Stimulated activated CD8-positive, alpha-beta memory T cell treated with anti-CD3 and anti-CD28 coated beads, Interleukin-12 subunit alpha, Interleukin-12 subunit beta, amount 100 ng/mL, for 1 hour (primary cell): ENCODE measurements around the gene PRR7.

Experiments used
- DNase-seq: peaks from one replicate; pipeline ENCODE4 v3.0.0-alpha.2; 2020; ENCODE audit warnings: low read depth

Gene PRR7

DNA sequence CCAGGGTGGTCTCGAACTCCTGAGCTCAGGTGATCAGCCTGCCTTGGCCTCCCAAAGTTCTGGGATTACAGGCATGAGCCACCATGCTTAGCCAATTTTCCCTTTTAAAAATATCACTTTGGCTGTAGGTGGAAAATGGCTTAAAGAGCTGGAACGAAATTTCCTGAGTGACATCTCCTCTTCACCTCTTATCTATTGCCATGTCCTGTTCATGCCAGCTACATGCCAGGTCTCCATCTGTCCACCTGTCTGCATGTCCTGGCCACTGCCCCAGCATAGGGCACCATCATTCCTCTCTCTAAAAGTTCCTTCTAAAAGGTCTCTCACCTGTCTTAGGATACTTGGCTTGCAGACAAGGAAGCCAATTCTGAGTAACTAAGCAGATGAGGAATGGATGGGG is 22.9 kb upstream of the PRR7 start:
- no peak for DNase-seq

GRCh38 chr5:177425196-177425800 is 21.3 kb upstream of the PRR7 start:
- DNase-seq: no peak

- peak; percentile 100 for DNase-seq
These were observed 20.6 kb upstream of the PRR7 start for GRCh38 chr5:177425801-177426565.

DNA sequence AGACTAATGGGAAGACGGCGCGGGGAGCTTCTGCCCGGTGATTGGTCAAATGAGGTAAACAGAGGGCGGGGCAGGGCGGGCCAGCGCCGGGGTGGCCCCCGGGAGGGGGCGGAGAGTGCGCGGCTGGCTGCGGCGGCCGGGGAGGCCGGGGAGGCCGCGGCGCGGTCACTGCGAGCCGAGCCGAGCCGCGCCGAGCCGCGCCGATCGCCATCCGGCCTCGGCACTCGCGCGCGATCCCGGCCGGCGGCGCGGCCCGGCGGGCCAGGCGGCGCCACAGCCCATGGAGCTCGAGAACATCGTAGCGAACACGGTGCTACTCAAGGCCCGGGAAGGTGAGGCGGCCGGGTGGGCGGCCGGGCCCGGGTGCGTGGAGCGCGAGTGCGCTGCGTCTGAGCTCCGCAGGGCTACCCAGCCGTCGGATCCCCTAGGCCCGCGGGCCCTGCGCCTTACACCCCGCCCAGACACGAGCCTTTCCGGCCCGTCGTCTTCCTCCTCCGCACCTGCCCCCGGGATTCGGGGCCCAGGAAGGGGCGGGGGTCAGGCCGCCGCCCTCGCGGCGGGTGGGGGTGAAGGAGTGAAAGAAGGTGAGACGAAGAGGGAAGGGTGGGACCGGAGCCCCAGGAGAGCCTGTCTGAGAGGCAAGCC is 19.9 kb upstream of the PRR7 start, which contains the start of gene GRK6:
Gene GRK6 (plus strand): TSS at position 111 of the 645 bp plus-strand sequence. CDS start 170 bp downstream, at position 281.
- no peak for DNase-seq

- DNase-seq: no peak
These were observed 19.3 kb upstream of the PRR7 start for GRCh38 chr5:177427211-177427822.

DNA sequence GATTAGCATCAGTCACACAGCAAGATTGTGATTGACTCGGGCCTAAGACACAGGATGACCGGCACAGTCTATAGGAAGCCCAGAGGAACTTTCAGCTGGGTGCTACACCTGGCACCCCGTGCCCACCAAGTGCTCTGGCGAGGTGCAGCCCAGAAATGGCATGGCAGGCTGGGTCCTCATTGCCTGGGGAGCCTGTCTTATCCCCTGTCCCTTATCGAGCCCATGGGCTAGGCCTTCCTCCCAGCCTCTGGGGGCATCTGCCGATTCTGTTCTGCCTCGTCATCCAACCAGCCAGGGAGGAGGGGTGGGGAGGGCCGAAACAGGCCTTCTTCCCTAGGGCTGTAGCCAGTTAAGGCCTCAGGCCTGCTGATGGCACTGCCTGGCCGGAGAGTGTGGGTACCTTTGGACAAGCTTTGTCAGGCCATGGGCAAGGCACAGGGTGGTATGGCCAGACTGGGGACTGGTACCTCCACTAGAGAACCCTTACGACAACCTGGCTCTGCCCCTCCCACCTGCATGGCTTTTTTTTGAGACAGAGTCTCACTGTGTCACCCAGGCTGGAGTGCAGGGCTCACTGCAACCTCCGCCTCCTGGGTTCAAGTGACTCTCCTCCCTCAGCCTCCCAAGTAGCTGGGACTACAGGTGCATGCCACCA is 18.6 kb upstream of the PRR7 start:
- DNase-seq: no peak

DNA sequence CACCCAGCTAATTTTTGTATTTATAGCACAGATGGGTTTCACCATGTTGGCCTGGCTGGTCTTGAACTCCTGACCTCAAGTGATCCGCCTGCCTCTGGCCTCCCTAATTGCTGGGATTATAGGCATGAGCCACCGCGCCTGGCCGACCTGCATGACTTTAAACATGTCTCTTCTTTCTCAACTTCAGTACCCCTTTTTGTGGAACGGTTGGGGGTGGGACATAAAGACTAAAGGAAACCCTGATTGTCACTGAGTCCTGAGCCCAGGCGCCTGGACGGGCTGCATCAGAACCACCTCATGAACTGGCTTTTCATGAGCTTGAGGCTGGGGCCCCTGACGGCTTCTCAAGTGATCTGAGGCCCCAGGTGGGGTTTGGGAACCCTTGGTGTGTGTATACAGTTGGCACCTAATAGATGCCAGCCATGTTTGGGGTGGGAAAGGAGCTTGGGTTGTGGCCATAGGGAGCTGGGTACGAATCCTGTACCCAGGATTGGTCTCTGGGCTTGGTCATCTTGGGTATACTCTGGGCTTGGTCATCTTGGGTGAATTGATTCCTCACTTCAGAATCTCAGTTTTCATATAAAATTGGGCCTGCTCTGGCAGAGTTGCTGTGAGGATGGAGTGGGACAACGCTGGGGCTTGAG is 17.9 kb upstream of the PRR7 start:
- DNase-seq: no peak

GRCh38 chr5:177429248-177430040 is 17.2 kb upstream of the PRR7 start:
- DNase-seq: peak; percentile 66

DNA sequence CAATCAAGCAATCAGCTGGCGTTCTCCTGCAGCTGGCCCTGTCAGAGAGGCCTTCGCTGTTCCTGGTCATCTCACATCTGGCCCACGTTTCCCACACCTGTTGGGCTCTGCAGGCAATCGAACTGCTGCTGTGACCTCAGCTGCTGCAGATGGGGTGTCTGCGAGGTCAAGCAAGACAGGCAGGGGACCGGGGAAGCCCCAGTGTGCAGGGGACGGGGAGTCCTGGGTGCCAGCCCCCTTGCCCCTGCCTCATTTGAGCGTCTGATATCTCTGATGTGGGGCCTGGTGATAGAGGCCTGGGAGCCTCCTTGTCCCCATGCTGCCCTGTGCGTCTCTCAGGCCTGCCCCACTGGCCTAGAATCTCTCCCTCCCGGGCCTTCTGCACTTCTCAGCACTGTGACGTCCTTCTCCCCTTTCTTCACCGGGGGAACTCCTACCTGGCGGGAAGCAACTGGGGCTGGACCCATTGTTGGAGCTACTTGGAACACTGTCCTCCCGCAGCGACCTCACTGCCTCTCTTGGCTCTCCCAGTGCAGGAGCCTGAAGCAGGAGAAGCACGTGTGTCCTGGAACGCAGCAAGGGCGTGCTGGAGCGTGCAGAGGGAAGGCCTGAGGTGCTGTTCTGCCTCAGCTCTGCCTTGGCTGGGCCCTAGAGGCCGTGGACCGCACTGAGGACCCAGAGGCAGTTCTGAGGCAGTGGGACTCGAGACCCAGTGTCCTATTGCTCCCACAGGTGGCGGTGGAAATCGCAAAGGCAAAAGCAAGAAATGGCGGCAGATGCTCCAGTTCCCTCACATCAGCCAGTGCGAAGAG is 16.3 kb upstream of the PRR7 start:
- no peak for DNase-seq

GRCh38 chr5:177430972-177431316 is 15.7 kb upstream of the PRR7 start:
- no peak for DNase-seq

GRCh38 chr5:177431317-177432142 is 15.1 kb upstream of the PRR7 start:
- no peak for DNase-seq

DNA sequence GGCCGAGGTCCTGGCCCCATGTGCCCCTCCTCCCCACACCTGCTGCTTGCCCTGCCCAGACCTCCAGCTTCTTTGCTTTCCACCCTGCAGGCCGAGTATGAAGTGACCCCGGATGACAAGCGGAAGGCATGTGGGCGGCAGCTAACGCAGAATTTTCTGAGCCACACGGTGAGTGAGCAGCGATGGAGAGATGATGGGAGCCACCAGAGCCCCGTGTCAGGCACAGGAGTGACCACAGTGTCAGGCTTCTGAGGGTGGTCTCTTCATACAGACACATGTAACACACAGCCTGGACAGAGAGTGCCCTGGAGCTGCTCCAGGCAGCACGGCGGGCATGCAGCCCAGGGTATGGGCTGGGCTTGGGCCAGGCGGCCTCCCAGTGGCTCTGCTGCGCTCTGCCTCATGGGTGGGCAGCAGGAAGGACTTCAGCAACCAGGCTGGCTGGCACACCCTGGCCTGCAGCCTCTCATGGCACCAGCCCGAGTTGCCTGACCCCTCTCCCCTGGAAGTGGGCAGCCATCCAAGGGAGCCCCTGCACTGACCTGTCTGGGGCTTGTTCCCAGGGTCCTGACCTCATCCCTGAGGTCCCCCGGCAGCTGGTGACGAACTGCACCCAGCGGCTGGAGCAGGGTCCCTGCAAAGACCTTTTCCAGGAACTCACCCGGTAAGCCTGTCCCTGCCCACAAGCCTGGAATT is 14.3 kb upstream of the PRR7 start:
- DNase-seq: no peak

DNA sequence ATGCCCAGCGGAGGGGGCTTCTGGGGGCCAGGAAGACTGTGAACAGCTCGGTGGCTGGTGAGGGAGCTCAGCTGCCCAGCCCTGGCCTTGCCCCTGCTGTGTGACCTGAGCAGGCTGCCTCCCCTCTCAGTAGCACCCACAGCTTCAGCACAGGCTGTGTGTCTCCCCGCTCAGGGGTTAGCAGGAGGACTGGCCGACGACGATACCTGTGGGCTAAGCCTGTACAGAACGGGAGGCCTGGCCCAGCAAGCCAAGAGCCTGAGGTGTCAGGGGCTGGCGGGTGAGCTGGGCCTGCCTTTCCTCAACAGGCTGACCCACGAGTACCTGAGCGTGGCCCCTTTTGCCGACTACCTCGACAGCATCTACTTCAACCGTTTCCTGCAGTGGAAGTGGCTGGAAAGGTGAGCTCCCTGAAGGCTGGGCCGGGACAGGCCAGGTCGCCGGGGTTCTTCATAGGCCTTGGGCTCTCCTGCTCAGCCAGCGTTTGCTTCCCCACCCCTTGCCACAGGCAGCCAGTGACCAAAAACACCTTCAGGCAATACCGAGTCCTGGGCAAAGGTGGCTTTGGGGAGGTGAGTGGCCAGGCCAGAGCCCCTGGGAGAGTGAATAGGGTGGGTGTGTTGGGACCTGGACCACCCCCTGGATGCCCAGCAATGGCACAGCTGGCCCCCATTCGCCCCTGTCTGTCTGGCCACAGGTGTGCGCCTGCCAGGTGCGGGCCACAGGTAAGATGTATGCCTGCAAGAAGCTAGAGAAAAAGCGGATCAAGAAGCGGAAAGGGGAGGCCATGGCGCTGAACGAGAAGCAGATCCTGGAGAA is 13.6 kb upstream of the PRR7 start:
- DNase-seq: no peak

GRCh38 chr5:177433658-177434217 is 12.9 kb upstream of the PRR7 start:
- DNase-seq: no peak

- DNase-seq: no peak
These were observed 12.2 kb upstream of the PRR7 start for GRCh38 chr5:177434437-177434836.

DNA sequence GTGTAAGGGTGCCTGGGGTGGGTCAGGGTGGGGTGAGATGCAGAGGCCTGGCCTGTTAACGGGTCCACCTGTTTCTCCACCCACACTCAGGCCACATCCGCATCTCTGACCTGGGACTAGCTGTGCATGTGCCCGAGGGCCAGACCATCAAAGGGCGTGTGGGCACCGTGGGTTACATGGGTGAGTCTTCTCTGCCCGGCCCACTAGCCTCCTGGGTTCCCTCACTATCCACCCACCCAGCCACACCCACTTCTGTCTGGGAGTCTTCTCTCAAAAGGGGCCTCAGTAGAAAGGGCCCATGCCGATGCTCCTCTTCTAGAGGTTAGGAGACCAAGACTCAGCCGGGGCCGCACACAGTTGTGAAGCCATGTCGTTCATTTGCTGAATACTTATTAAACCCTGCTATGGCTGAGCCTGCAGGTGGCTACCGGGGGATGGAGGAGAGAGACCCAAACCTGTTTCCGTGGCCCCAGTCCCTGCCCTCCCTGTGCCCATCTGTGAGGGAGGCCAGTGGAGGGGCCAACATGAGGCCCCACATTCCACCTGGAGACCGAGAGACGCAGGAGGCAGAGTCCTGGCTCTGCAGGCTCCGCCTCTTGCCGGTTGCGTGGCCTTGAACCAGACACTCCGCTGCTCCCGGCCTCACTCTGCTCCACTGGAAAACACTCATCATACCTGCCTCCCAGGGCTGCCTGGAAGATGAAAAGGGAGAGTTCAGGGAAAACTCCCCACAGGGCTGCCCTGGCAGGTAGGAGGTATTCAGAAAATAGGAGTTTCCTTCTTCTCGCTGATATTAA is 11.5 kb upstream of the PRR7 start:
- no peak for DNase-seq
